KOPT-K1 (cell line): ENCODE data around the gene CARS2.
"Not testable (repeated sequence)": the region's sequence is repeated elsewhere in the genome, so short reads cannot be mapped to it uniquely, and the experiment has no call there.

Experiments used
- H3K27ac ChIP-seq: fragments of 200-600 bp; sonication (generic); 2 replicates; pipeline ENCODE4 v1.5.1; 2016; ENCODE audit warnings: antibody characterized with exemption, mild to moderate bottlenecking, low read depth, low read length; ENCODE audit not compliant: poor library complexity, severe bottlenecking
- H3K36me3 ChIP-seq: fragments of 200-600 bp; sonication (generic); 2 replicates; pipeline ENCODE4 v1.5.1; 2017; ENCODE audit warnings: antibody characterized with exemption, mild to moderate bottlenecking, low read length, moderate library complexity; ENCODE audit not compliant: insufficient read depth
- H3K9me3 ChIP-seq: fragments of 200-600 bp; sonication (generic); 2 replicates; pipeline ENCODE4 v1.5.1; 2017; ENCODE audit warnings: antibody characterized with exemption, low read length, mild to moderate bottlenecking; ENCODE audit not compliant: insufficient read depth, poor library complexity, severe bottlenecking

Gene CARS2

GRCh38 chr13:110714797-110715394, 9.0 kb upstream of the CARS2 start:
- peaks cover 12% of the 10 kb centered on the region for H3K36me3 ChIP-seq
- H3K27ac ChIP-seq: peak overlapping the region; percentile 100
- H3K9me3 ChIP-seq: no peaks in the 10 kb centered on the region

GRCh38 chr13:110713981-110714796, 8.3 kb upstream of the CARS2 start:
- H3K27ac ChIP-seq: peak overlapping the region; percentile 100
- H3K36me3 ChIP-seq: peaks cover 4% of the 10 kb centered on the region; the same call in 1 of the 2 replicates
- no peaks in the 10 kb centered on the region for H3K9me3 ChIP-seq

- Histone ChIP-seq H3K36me3 (no peaks in the 10 kb centered on the region), H3K9me3 (no peaks in the 10 kb centered on the region), H3K27ac (peak within 1 kb of the TSS; percentile 100)
Observed at GRCh38 chr13:110713642-110713952, 7.7 kb upstream of the CARS2 start, which contains the start of gene ING1. TSS of gene ING1 (plus strand) at chr13:110713700. CDS start at chr13:110714150, 450 bp downstream.

- Histone ChIP-seq H3K27ac (peak overlapping the region; percentile 100), H3K9me3 (no peaks in the 10 kb centered on the region), H3K36me3 (no peaks in the 10 kb centered on the region)
Observed at GRCh38 chr13:110712849-110713641, 7.1 kb upstream of the CARS2 start.

GRCh38 chr13:110712081-110712848, 6.3 kb upstream of the CARS2 start:
- no peaks in the 10 kb centered on the region for H3K9me3 ChIP-seq
- no peaks in the 10 kb centered on the region for H3K36me3 ChIP-seq
- peak overlapping the region; percentile 100 for H3K27ac ChIP-seq

GRCh38 chr13:110706570-110707372, 855 bp upstream of the CARS2 start:
- H3K36me3 ChIP-seq: peaks cover 24% of the 10 kb centered on the region
- no peaks in the 10 kb centered on the region for H3K9me3 ChIP-seq
- H3K27ac ChIP-seq: peak overlapping the region; percentile 87

GRCh38 chr13:110705356-110705825, 525 bp downstream of the CARS2 start:
- Histone ChIP-seq H3K9me3 (no peaks in the 10 kb centered on the region), H3K36me3 (peaks cover 37% of the 10 kb centered on the region), H3K27ac (peak overlapping the region; percentile 87)

- Histone ChIP-seq H3K36me3 (peaks cover 63% of the 10 kb centered on the region), H3K27ac (no peak overlapping the region), H3K9me3 (no peaks in the 10 kb centered on the region)
Observed at GRCh38 chr13:110702591-110703526, 3.1 kb downstream of the CARS2 start.

GRCh38 chr13:110702089-110702488, 3.8 kb downstream of the CARS2 start:
- H3K36me3 ChIP-seq: peaks cover 70% of the 10 kb centered on the region
- H3K27ac ChIP-seq: no peak overlapping the region

GRCh38 chr13:110701061-110701460, 4.9 kb downstream of the CARS2 start:
- H3K36me3 ChIP-seq: peaks cover 81% of the 10 kb centered on the region
- H3K9me3 ChIP-seq: not testable (repeated sequence)

More at GRCh38 chr13:110702089-110702488, 3.8 kb downstream of the CARS2 start:
- no peaks in the 10 kb centered on the region for H3K9me3 ChIP-seq

GRCh38 chr13:110700641-110701040, 5.3 kb downstream of the CARS2 start:
- H3K27ac ChIP-seq: no peak overlapping the region
- peaks cover 85% of the 10 kb centered on the region for H3K36me3 ChIP-seq
- H3K9me3 ChIP-seq: no peaks in the 10 kb centered on the region

More at GRCh38 chr13:110701061-110701460, 4.9 kb downstream of the CARS2 start:
- H3K27ac ChIP-seq: not testable (repeated sequence)

- Histone ChIP-seq H3K9me3 (no peaks in the 10 kb centered on the region), H3K36me3 (peaks cover 88% of the 10 kb centered on the region), H3K27ac (no peak overlapping the region)
Observed at GRCh38 chr13:110700186-110700585, 5.7 kb downstream of the CARS2 start.
